ENCODE data around the gene UBE2V1.
A peak's percentile ranks its signal among the peaks of the same experiment; 100 is the strongest.
"Not testable (repeated sequence)": the region's sequence is repeated elsewhere in the genome, so short reads cannot be mapped to it uniquely, and the experiment has no call there.

Gene UBE2V1

DNA sequence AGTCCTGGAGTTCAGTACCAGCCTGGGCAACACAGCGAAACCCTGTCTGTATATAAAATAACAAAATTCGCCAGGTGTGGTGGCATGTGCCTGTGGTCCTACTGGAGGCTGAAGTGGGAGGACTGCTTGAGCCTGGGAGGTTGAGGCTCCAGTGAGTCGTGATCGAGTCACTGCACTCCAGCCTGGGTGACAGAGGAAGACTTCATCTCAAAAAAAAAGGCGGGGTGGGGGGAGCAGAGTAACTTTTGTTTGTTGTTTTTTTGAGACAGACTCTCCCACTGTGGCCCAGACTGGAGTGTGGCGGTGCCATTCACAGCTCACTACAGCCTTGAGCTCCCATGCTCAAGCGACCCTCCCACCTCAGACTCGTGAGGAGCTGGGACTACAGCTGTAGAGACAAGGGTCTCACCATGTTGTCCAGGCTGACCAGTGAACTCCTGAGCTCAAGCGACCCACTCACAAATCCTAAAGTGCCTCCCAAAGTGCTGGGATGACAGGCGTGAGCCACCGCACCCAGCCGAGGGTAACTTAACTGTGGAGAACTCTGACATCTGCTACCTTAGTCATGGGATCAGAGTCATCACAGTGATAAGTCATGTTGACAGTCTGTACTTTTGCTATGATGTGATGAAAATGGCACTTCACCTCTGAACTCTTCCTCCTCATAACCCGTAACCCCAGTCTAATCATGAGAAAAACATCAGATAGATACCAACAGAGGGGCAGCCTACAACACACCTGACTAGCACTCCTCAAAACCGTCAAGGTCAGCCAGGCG lies 24.1 kb upstream of the UBE2V1 start:
- DNase-seq = no peak

- not testable (repeated sequence) for DNase-seq
Measured at GRCh38 chr20:50135157-50135556, 22.2 kb upstream of the UBE2V1 start.

GRCh38 chr20:50133474-50134217 lies 20.7 kb upstream of the UBE2V1 start:
- DNase-seq = no peak

DNA sequence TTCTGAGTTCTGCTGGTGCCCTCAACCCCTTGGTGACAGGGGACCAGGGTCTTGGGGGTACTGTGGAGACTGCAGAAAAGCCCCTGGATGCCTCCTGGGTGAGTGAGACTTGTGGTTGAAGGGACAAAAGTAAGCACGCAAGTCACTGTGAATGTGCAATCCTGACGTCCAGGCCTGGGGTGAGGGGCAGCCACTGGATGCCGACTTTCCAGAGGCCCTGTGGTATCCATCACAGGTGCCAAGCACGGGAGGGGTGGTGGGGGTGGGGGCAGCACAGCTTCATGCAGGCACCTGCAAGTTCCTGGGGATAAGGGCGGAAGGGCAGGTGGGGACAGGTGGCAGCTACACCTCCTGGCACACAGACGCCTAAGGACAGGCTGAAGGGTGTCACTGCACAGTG lies 20.1 kb upstream of the UBE2V1 start:
- no peak for DNase-seq

DNA sequence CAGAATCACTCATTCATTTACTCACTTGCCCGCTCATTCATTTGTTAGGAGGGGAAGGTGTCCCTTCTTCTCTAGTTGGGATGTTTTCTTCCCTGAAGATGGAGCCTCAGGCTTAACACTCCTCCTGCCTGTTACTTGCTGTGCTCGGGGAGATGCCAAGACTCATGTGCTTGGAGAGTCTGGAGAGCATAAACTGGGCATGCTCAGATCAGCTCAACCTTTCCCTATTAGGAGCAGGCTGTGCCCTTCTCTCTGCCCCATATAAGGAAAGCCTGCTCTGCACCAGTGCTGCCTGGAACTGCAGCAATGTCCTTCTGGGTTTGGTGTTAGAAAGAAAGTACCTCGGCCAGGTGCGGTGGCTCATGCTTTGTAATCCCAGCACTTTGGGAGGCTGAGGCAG lies 18.0 kb upstream of the UBE2V1 start:
- DNase-seq = no peak

- no peak for DNase-seq
Measured at GRCh38 chr20:50130356-50130723, 17.4 kb upstream of the UBE2V1 start.

DNA sequence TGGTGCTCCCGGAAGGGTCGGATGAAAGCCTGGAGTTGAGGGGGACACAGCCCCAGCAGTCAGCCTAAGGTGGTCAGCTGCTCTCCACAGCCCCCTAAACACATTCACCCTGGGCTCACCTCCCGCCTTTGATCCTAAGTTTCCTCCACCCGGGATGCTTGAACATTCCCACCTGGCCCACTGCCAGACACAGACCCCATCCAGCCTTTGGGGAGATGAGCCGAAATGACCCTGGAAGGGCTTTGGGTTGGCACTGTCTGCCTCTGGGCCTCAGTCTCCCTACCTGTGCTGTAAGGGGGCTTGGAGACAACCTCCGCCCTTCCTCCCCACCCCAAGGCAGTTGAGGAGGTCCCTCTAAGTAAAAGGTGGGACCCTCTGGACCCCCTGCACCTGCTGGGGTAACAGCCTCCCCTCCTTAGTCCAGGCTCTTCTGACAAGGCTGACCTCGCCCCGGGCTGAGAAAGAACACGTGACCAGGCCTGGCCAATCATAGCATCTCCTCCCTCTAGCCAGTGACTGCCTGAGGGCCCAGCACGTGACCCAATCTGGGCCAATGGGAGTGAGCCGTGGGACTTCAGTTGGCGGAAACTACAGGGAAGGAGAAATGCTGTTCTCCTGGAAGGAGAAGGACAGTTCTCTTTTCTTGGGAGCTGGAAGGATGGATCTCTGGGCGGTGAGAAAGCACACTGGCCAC lies 16.9 kb upstream of the UBE2V1 start:
- no peak for DNase-seq

GRCh38 chr20:50128520-50128905 lies 15.6 kb upstream of the UBE2V1 start:
- no peak for DNase-seq

DNA sequence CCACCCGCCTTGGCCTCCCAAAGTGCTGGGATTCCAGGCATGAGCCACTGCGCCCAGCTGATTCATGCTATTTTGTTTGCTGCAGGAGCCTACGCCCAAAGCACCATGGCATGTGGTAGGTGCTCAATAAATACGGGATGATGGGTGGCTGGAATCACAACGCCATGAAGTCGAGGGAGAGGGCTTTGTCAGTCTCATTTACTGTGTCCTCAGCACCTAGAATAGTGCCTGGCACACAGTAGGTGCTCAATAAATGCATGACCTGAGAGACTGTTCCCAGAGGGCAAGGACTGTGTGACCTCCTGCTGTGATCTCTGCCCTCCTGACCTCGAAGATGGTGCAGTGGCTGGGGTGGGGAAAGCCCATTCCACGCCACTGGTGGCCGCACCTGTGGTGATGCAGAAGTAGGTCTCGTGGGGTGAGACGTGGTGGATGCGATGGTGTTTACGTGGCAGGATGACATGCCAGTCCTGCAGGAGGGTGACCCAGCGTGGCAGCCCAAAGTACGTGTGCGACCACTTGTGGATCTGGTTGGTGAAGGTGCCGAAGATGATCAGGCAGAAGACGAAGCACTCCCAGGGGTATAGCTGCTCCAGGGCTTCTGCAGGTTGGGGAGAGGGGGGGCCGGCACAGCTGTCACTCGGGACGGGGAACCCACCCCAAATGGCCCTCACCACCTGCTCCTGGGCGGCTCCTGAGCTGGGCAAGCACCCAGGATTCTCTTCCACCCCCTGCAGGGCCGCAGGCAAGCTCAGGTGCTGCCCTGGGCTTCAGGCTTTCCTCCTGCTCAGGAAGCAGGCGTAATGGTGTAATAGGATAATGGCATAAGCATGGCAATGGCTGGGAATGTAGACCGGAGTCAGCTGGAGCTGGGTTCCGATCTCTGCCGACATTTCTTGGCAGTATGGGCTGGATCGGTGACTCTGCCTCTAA lies 14.9 kb upstream of the UBE2V1 start:
- DNase-seq = no peak

DNA sequence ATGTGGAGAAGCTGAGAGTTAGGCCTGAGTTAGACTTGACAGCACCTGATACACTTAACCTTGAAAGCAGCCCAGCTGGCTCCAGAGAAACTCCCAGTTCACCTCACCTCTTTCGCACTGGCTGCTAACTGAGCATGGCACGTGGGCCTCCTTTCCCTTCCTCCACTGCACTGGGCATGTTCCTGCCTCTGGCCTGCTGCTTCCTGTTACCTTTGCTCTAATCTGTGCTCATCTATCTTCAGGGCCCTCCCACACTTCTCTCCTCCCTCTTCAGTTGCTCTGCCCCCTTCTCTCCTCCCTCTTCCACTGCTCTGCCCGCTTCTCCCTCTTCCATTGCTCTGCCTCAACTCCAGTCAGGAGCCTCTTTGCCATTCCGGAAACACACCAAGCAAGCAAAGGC lies 13.7 kb upstream of the UBE2V1 start:
- peak; percentile 13 for DNase-seq

- no peak for DNase-seq
Measured at GRCh38 chr20:50125279-50125678, 12.3 kb upstream of the UBE2V1 start.

DNA sequence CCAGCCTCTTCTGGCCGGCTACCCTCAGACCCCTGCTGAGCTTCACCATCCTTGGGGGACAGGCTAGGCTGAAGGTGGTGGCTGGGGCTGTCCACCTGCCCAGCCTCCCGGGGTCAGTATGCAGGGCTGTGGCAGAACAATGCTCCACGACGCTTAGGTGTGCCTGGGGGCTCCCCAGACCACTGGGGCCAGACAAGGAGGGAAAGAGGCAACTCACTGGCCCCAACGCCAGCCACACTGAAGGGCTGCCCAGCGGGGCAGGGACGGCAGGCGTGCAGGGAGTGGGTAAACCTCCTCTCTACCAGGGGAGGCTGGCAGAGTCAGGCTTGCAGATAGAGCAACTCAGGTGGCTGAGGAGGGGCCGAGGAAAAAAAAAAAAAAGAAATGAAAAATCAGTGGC lies 11.5 kb upstream of the UBE2V1 start:
- no peak for DNase-seq

GRCh38 chr20:50123418-50123817 lies 10.5 kb upstream of the UBE2V1 start:
- DNase-seq = no peak

GRCh38 chr20:50122763-50123162 lies 9.8 kb upstream of the UBE2V1 start:
- no peak for DNase-seq

DNA sequence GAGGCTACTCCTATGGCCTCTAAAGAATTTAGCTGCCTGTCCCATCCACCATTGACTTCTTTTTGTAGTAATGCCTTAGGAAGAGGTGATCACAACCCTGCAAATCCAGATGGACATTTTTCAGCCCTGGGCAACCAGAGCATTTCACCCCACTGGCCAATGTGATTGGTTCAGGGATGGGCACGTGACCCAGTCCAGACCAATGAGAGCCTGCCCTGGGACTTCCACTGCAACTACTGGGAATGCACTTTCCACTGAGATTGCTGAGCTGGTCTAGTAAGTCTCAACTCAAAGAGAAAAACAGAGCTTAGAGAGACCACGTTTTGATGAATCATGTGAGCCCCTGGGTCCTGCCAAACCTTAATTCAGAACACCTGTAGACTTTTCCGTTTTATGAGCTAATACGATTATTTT lies 8.9 kb upstream of the UBE2V1 start:
- no peak for DNase-seq

GRCh38 chr20:50120935-50121693 lies 8.2 kb upstream of the UBE2V1 start:
- peak; percentile 60 for DNase-seq

DNA sequence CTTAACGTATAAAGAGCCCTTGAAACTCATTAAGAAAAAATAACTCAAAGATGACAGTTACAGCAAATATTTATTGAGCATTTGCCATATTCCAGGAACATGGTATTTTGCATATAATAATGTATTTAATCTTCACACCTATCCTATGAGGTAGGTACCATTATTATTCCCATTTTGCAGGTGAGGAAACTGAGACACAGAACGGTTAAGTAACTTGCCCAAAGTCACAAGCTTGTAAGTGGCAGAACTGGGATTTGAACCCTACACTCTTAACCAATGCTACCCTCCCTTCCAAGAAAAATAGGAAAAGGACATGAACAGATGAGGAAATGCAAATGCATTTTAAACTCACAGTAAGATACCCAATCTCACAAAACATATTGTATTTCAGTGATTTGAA lies 5.3 kb upstream of the UBE2V1 start:
- DNase-seq = no peak

GRCh38 chr20:50116368-50116999 lies 3.5 kb upstream of the UBE2V1 start:
- DNase-seq = no peak

GRCh38 chr20:50115591-50116367 lies 2.8 kb upstream of the UBE2V1 start:
- DNase-seq = peak; percentile 93

GRCh38 chr20:50115041-50115512 lies 2.1 kb upstream of the UBE2V1 start:
- no peak for DNase-seq
